Measurements from ENCODE around the gene ATP6V1C2. TPM values are rescaled to one million over a fixed set of nuclear protein-coding genes. Genes with fewer than 3 reads are reported as not detected.

The ATP6V1C2 gene
- total RNA-seq, 2 donors from 2014 or later: 0.66 TPM; not detected in 1

DNA sequence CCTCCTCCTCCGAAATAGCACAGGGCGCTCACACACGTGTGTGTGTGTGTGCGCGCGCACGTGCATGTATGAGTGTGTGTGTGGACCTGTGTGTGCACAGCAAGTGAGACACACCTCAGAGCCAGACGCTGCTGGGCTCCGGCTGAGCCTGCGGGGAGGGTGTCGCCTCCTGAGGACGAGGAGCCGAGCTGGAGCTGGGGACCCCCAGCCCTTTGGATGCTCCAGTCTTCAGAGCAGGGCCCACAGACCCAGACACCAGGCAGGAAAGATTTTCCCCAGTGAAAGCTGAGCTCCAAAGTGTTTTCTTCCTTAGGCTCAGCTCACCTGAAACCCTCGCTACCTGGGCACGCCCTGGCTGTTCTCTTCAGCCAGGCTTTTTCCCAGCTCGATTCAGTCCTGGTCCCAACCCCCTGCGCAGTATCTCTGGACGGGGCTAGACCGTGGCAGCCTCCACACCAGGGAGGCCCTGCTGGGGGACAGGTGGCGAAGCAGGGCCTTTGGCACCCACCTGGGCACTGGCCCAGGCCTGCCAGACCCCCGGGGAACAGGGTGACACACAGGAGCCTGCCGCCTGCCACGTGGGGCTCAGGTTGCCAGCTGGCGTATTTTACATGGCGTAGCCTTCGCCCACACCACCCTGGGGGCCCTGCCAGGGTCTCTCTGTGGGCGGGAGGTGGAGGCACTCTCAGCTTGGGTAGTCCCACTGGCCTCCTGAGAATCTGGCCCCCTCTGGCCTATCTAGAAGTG is 55.0 kb downstream of the ATP6V1C2 start:
- WGBS, 2 donors: 87 to 89% methylated on average over 12 to 27 of the region's 27 CpGs
- no peak overlapping the region for H3K4me3 ChIP-seq
- peaks cover 8 to 11% of the 10 kb centered on the region in 2 donors for H3K36me3 ChIP-seq (replicated peaks in 1 of 2; ENCODE audit: insufficient read depth in 1 of 2, low read depth in 2 of 2)
- TF ChIP-seq, protein P1, sequence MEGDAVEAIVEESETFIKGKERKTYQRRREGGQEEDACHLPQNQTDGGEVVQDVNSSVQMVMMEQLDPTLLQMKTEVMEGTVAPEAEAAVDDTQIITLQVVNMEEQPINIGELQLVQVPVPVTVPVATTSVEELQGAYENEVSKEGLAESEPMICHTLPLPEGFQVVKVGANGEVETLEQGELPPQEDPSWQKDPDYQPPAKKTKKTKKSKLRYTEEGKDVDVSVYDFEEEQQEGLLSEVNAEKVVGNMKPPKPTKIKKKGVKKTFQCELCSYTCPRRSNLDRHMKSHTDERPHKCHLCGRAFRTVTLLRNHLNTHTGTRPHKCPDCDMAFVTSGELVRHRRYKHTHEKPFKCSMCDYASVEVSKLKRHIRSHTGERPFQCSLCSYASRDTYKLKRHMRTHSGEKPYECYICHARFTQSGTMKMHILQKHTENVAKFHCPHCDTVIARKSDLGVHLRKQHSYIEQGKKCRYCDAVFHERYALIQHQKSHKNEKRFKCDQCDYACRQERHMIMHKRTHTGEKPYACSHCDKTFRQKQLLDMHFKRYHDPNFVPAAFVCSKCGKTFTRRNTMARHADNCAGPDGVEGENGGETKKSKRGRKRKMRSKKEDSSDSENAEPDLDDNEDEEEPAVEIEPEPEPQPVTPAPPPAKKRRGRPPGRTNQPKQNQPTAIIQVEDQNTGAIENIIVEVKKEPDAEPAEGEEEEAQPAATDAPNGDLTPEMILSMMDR (IDR thresholded peaks at IDR 0.05): no peak
- TF ChIP-seq POLR2A (IDR thresholded peaks at IDR 0.05): no peak
- ATAC-seq (no peak), DNase-seq (no peak)
- H3K9me3 ChIP-seq: no peaks in the 10 kb centered on the region
- no peaks in the 10 kb centered on the region for H3K4me1 ChIP-seq
- H3K27me3 ChIP-seq: no peaks in the 10 kb centered on the region
- H3K27ac ChIP-seq: no peak overlapping the region
- intact Hi-C loops (cut with DNase I): no loop called here

GRCh38 chr2:10777111-10777841 is 55.8 kb downstream of the ATP6V1C2 start:
- ATAC-seq: no peak
- Histone ChIP-seq H3K27me3 (no peaks in the 10 kb centered on the region), H3K4me3 (no peak overlapping the region), H3K27ac (no peak overlapping the region), H3K4me1 (no peaks in the 10 kb centered on the region), H3K36me3 (replicated peaks in 1 of 2; ENCODE audit: insufficient read depth in 1 of 2, low read depth in 2 of 2) (peaks cover 12 to 16% of the 10 kb centered on the region in 2 donors), H3K9me3 (no peaks in the 10 kb centered on the region)
- WGBS, 2 donors: 86 to 87% methylated on average over 19 to 23 of the region's 26 CpGs
- no peak for TF ChIP-seq POLR2A (IDR thresholded peaks at IDR 0.05)
- TF ChIP-seq, protein P1 (IDR thresholded peaks at IDR 0.05): no peak
- DNase-seq: no peak
- intact Hi-C loops (cut with DNase I): no loop called here

- no peak overlapping the region for H3K4me3 ChIP-seq
- TF ChIP-seq, protein P1 (IDR thresholded peaks at IDR 0.05): no peak
- no peak for TF ChIP-seq POLR2A (IDR thresholded peaks at IDR 0.05)
- DNase-seq (no peak), ATAC-seq (no peak)
- peaks cover 12 to 21% of the 10 kb centered on the region in 2 donors for H3K36me3 ChIP-seq (replicated peaks in 1 of 2; ENCODE audit: insufficient read depth in 1 of 2, low read depth in 2 of 2)
- H3K4me1 ChIP-seq: no peaks in the 10 kb centered on the region
- WGBS, 2 donors: 86 to 90% methylated on average over 2 to 18 of the region's 27 CpGs
- H3K9me3 ChIP-seq: no peaks in the 10 kb centered on the region
- intact Hi-C loops (cut with DNase I): no loop called here
- no peaks in the 10 kb centered on the region for H3K27me3 ChIP-seq
- H3K27ac ChIP-seq: no peak overlapping the region
Measured at GRCh38 chr2:10777842-10778723, 56.7 kb downstream of the ATP6V1C2 start.

DNA sequence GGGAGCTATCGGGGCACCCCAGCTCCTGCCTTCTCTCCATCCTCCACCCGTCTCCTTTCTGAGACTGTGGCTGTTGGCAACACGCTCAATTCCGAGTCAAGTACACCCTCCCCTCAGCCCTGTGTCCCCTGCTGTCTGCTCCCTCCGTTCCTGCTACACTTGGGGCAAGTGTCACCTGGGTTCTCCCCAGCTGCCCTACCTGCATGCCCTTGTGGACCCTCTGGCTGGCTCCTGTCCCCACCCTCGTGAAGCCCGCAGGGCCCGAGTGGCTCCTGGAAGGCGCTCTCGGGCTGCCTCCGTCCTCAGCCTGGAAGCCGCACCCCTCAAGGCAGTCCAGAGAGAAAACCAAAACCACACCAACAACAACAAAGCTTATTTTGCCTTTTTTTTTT is 57.3 kb downstream of the ATP6V1C2 start:
- Histone ChIP-seq H3K4me3 (no peak overlapping the region), H3K4me1 (no peaks in the 10 kb centered on the region), H3K9me3 (no peaks in the 10 kb centered on the region), H3K27ac (no peak overlapping the region), H3K36me3 (replicated peaks in 1 of 2; ENCODE audit: insufficient read depth in 1 of 2, low read depth in 2 of 2) (peaks cover 12 to 21% of the 10 kb centered on the region in 2 donors), H3K27me3 (no peaks in the 10 kb centered on the region)
- DNase-seq (no peak), ATAC-seq (no peak)
- TF ChIP-seq POLR2A (IDR thresholded peaks at IDR 0.05): no peak
- TF ChIP-seq, protein P1 (IDR thresholded peaks at IDR 0.05): no peak
- intact Hi-C loops (cut with DNase I): no loop called here
- 95 to 96% methylated on average over 12 of the region's 12 CpGs for WGBS, 2 donors

All from body of pancreas (tissue), 4 donors.